Ovary (tissue), 9 donors: ENCODE results near the gene RNMT. TPM values are rescaled to one million over a fixed set of nuclear protein-coding genes. Genes with fewer than 3 reads are reported as not detected.

ENCODE experiments used
- DNase-seq, 5 donors: peaks; one replicate each; pipeline ENCODE4 v3.0.0-alpha.2; 2019 to 2020
- H3K27ac ChIP-seq, 2 donors: fragments of 200-600 bp; one replicate each; pipeline versions ENCODE4 v1.5.1 to v1.8.0; 2019 to 2022
- H3K27me3 ChIP-seq: fragments of 200-600 bp; one replicate; pipeline ENCODE4 v1.8.0; 2022
- H3K36me3 ChIP-seq: fragments of 200-600 bp; sonication (generic); one replicate; pipeline ENCODE4 v1.5.1; 2019
- H3K4me1 ChIP-seq: one replicate; pipeline ENCODE4 v1.8.1; 2013; ENCODE audit warnings: mild to moderate bottlenecking, moderate library complexity; ENCODE audit not compliant: insufficient read depth
- H3K4me3 ChIP-seq: fragments of 200-600 bp; sonication (generic); one replicate; pipeline ENCODE4 v1.5.1; 2017
- H3K9me3 ChIP-seq, 2 donors: fragments of 200-600 bp in 1 of 2; sonication (generic) in 1 of 2; one replicate each; pipeline versions ENCODE4 v1.5.1 to v1.8.1; 2013 to 2019; ENCODE audit warnings: mild to moderate bottlenecking in 1 of 2, moderate library complexity in 1 of 2
- CTCF ChIP-seq, 3 donors: fragments of 450-650 bp in 2 of 3; fragments of 200-600 bp in 1 of 3; IDR thresholded peaks; one replicate each; pipeline versions ENCODE4 v1.5.1 to v1.8.0; 2016 to 2022; ENCODE audit warnings: antibody characterized with exemption in 3 of 3, mild to moderate bottlenecking in 1 of 3
- EP300 ChIP-seq: sonication (generic); formaldehyde crosslinking; IDR thresholded peaks from one replicate; pipeline ENCODE4 v1.6.1; 2017; ENCODE audit warnings: antibody characterized with exemption
- POLR2A ChIP-seq: fragments of 450-650 bp; IDR thresholded peaks from one replicate; pipeline ENCODE4 v1.6.1; 2017; ENCODE audit warnings: antibody characterized with exemption, mild to moderate bottlenecking, moderate library complexity
- WGBS, 3 donors: extraction: QIAGEN DNeasy Blood & Tissue Kit in 1 of 3; methylation state at CpG; one replicate each; pipeline versions ENCODE4 v1.1.5 to v1.1.7; 2013 to 2017; 5-methylcytosine and 5-hydroxymethylcytosine counted together
- intact Hi-C, 4 donors: fragments of 100-400 bp; cut with DNase I; formaldehyde crosslinking; loops; one replicate each; pipeline versions ENCODE4 v1.11.0 to v1.15.1; 2022 to 2023
- polyA plus RNA-seq, 2 donors: library from polyadenylated mRNA; stranded (reverse); fragments of 200-250 nt in 1 of 2; fragments of 350-450 nt in 1 of 2; fragmentation: Illumina TruSeq in 1 of 2; extraction: RNeasy Lipid Tissue Mini Kit (QIAGEN cat#74804) in 1 of 2; gene quantifications; one replicate each; pipeline ENCODE4 v1.2.3, GENCODE V29; 2013 to 2014
- total RNA-seq, 7 donors: library from RNA; depleted of rRNA in 2 of 7; stranded (reverse); fragments of >200 nt in 2 of 7; fragmentation: NEBNext Ultra II Directional in 3 of 7; extraction: Animal tissue kit (Norgen Biotek cat#: 25700) in 3 of 7; gene quantifications; one replicate each; pipeline versions ENCODE4 v1.1.0 to v1.2.4, GENCODE V29; 2016 to 2023
- donor health status: DM: no; HTN: no; CAD: no; lungs with moderate emphysema.
- donor health status: DM: no; HTN: no; CAD: no.
- donor health status: Bipolar disorder and iron deficiency.
- donor health status: DM: yes; HTN: yes; CAD: no.
- donor health status: DM: no; HTN: no; CAD: no.
- donor health status: DM: yes; HTN: yes; CAD: no.

RNMT gene
- total and polyA plus RNA-seq, 9 donors, result 11.1 to 38.3 (median 28.8) TPM

- TF ChIP-seq CTCF (IDR thresholded peaks at IDR 0.05) (no peak), POLR2A (no peak), EP300 (no peak)
- Histone ChIP-seq H3K4me3 (peak overlapping the region; percentile 97), H3K27ac (peak overlapping the region in 1 of 2 donors; percentile 89), H3K4me1 (peaks cover 5% of the 10 kb centered on the region), H3K9me3 (no peaks in the 10 kb centered on the region), H3K27me3 (no peaks in the 10 kb centered on the region), H3K36me3 (no peaks in the 10 kb centered on the region)
- intact Hi-C loops, result loop anchor here in 2 of 4 donors (5.0 to 10.0 kb wide), 2 partner anchors 591 to 778 kb away; partner anchors contain the start of gene SEH1L (in 1 of the 2)
- DNase-seq, result no peak
- 2 to 4% (median 3%) methylated on average over 35 of the region's 35 CpGs for WGBS, 3 donors
Measured at GRCh38 chr18:13725566-13726231, 774 bp upstream of the RNMT start.

DNA sequence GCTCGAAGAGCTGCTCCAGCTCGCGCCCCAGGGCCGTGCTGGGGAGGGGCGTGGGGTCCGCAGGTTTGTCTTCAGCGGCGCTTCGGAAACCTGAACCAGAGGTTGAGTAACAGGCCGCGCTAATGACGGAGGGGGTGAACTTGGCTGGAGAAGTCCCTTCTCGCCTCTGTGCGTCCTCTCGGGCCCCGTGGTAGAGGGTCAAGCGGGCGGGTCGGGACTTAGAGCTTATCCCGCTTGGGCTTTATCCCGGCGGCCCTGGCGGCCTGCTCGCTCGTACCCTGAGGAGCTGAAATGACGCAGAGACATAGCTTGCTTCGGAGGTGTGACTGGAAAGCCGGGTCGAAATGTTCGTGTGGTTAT, 479 bp downstream of the RNMT start:
- Histone ChIP-seq H3K4me3 (peak overlapping the region; percentile 97), H3K4me1 (peaks cover 5% of the 10 kb centered on the region), H3K36me3 (no peaks in the 10 kb centered on the region), H3K27ac (peak overlapping the region; percentile 84 to 89), H3K27me3 (no peaks in the 10 kb centered on the region), H3K9me3 (no peaks in the 10 kb centered on the region)
- intact Hi-C loops, result loop anchor here in 2 of 4 donors (5.0 to 10.0 kb wide), 2 partner anchors 592 to 780 kb away; partner anchors contain the start of gene SEH1L (in 1 of the 2)
- peak in 4 of 5 donors; percentile 42 to 74 (median 63) for DNase-seq
- 0 to 1% (median 0%) methylated on average over 30 of the region's 30 CpGs for WGBS, 3 donors
- TF ChIP-seq EP300 (no peak), CTCF (IDR thresholded peaks at IDR 0.05) (no peak)

- Histone ChIP-seq H3K36me3 (no peaks in the 10 kb centered on the region), H3K4me3 (no peak overlapping the region), H3K9me3 (no peaks in the 10 kb centered on the region), H3K4me1 (peaks cover 3% of the 10 kb centered on the region), H3K27ac (no peak overlapping the region), H3K27me3 (no peaks in the 10 kb centered on the region)
- no peak for TF ChIP-seq POLR2A
- DNase-seq, result no peak
- intact Hi-C loops, result no loop called here
- 90 to 92% (median 91%) methylated on average over 1 of the region's 1 CpG for WGBS, 3 donors
Measured at GRCh38 chr18:13730481-13730880, 4.0 kb downstream of the RNMT start.

DNA sequence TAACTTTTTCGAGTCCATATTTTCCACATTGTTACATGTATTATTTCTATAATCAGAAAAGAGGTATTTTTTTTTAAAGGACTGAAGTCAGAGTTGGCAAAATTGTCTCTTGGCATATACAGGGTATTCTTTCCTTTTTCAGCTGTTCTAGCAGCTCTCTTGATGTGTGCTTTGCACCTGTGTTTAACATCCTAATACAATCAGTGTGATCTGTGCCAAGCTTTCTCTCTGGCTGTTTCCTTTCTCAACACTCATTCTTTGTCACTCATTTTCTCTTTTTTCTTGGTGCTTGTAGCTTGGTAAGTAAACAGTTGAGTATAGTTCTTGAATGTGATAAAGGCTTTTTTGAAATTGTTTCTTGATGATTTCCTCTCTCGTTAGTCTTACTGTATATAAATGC, 9.2 kb downstream of the RNMT start:
- intact Hi-C loops, result no loop called here
- Histone ChIP-seq H3K36me3 (no peaks in the 10 kb centered on the region), H3K4me1 (no peaks in the 10 kb centered on the region), H3K4me3 (no peak overlapping the region), H3K27ac (no peak overlapping the region), H3K27me3 (no peaks in the 10 kb centered on the region), H3K9me3 (no peaks in the 10 kb centered on the region)
- WGBS, 3 donors, result 93 to 96% (median 94%) methylated on average over 2 of the region's 2 CpGs
- no peak for TF ChIP-seq CTCF (IDR thresholded peaks at IDR 0.05)
- no peak for TF ChIP-seq POLR2A
- TF ChIP-seq EP300, result no peak
- no peak for DNase-seq

- DNase-seq, result no peak
- Histone ChIP-seq H3K27me3 (no peaks in the 10 kb centered on the region), H3K4me3 (no peak overlapping the region), H3K4me1 (no peaks in the 10 kb centered on the region), H3K9me3 (no peaks in the 10 kb centered on the region), H3K36me3 (no peaks in the 10 kb centered on the region), H3K27ac (no peak overlapping the region)
- WGBS, 3 donors, result 15 to 20% (median 16%) methylated on average over 3 of the region's 3 CpGs
- intact Hi-C loops, result no loop called here
- TF ChIP-seq EP300 (no peak), POLR2A (no peak), CTCF (IDR thresholded peaks at IDR 0.05) (no peak)
Measured at GRCh38 chr18:13745696-13746095, 19.2 kb downstream of the RNMT start.
